Ramos (cell line): Measurements from ENCODE around the gene MED6.

ENCODE experiments used
- in situ Hi-C: fragments of 300-500 bp; cut with MboI; formaldehyde crosslinking; loops from one replicate; pipeline ENCODE4 v1.14.3; 2022; ENCODE audit warnings: low sequenced_read_pairs; ENCODE audit not compliant: unreplicated experiment

Gene MED6

GRCh38 chr14:70602254-70602653 is 1.8 kb upstream of the MED6 start:
- in situ Hi-C loops = no loop called here

GRCh38 chr14:70601162-70601561 is 707 bp upstream of the MED6 start:
- in situ Hi-C loops = no loop called here

GRCh38 chr14:70599345-70599744 is 1.1 kb downstream of the MED6 start:
- in situ Hi-C loops = no loop called here

- in situ Hi-C loops = no loop called here
Observed at GRCh38 chr14:70597731-70598130, 2.7 kb downstream of the MED6 start.

GRCh38 chr14:70595443-70596185 is 4.8 kb downstream of the MED6 start:
- in situ Hi-C loops = no loop called here

- in situ Hi-C loops = no loop called here
Observed at GRCh38 chr14:70594461-70594860, 6.0 kb downstream of the MED6 start.

- in situ Hi-C loops = no loop called here
Observed at GRCh38 chr14:70585231-70585630, 15.2 kb downstream of the MED6 start.

GRCh38 chr14:70576891-70577290 is 23.6 kb downstream of the MED6 start:
- in situ Hi-C loops = no loop called here

GRCh38 chr14:70573050-70573449 is 27.4 kb downstream of the MED6 start:
- in situ Hi-C loops = no loop called here

GRCh38 chr14:70571139-70571538 is 29.3 kb downstream of the MED6 start:
- in situ Hi-C loops = no loop called here

- in situ Hi-C loops = no loop called here
Observed at GRCh38 chr14:70567791-70568190, 32.7 kb downstream of the MED6 start.

- in situ Hi-C loops = no loop called here
Observed at GRCh38 chr14:70563869-70564268, 36.6 kb downstream of the MED6 start.

- in situ Hi-C loops = no loop called here
Observed at GRCh38 chr14:70563417-70563816, 37.0 kb downstream of the MED6 start.

- in situ Hi-C loops = no loop called here
Observed at GRCh38 chr14:70558356-70558755, 42.1 kb downstream of the MED6 start.

GRCh38 chr14:70555890-70556289 is 44.6 kb downstream of the MED6 start:
- in situ Hi-C loops = no loop called here

- in situ Hi-C loops = no loop called here
Observed at GRCh38 chr14:70538087-70538486, 62.4 kb downstream of the MED6 start.

- in situ Hi-C loops = no loop called here
Observed at GRCh38 chr14:70536830-70537229, 63.6 kb downstream of the MED6 start.

GRCh38 chr14:70534904-70535303 is 65.6 kb downstream of the MED6 start, which contains the start of gene ADAM20:
Gene ADAM20 (minus strand): TSS chr14:70535004. CDS start chr14:70524757, 10,247 bp downstream.
- in situ Hi-C loops = no loop called here
